HepG2 (cell line): Measurements from ENCODE around the gene TACC3. TPM values are rescaled to one million over a fixed set of nuclear protein-coding genes. Genes with fewer than 3 reads are reported as not detected.

Experiments used
- ADNP ChIP-seq: sonication (generic); formaldehyde crosslinking; IDR thresholded peaks from 2 replicates; pipeline ENCODE4 v1.4.0; 2020; ENCODE audit warnings: missing genetic modification reagents
- BRD4 ChIP-seq: sonication (generic); formaldehyde crosslinking; IDR thresholded peaks from 2 replicates; pipeline ENCODE4 v1.4.0; 2020; ENCODE audit warnings: missing genetic modification reagents
- EP300 ChIP-seq, 3 experiments: sonication (generic) in 1 of 3; formaldehyde crosslinking in 1 of 3; IDR thresholded peaks; 2 replicates each; pipeline versions ENCODE4 v1.5.1 to v1.6.1; 2011 to 2020; ENCODE audit warnings: low read depth in 2 of 3, low read length in 2 of 3, borderline replicate concordance in 1 of 3, improper control_type of control experiment in 1 of 3, mild to moderate bottlenecking in 1 of 3, missing genetic modification reagents in 1 of 3, moderate library complexity in 1 of 3
- ETV5 ChIP-seq: IDR thresholded peaks from 2 replicates; pipeline ENCODE4 v1.6.1; 2018; ENCODE audit warnings: missing biosample characterization, missing genetic modification reagents, inconsistent platforms, borderline replicate concordance
- GABPB1 ChIP-seq: IDR thresholded peaks from 2 replicates; pipeline ENCODE4 v1.6.1; 2016; ENCODE audit warnings: mild to moderate bottlenecking, missing genetic modification reagents, moderate library complexity, missing compliant biosample characterization
- JUN ChIP-seq: sonication (generic); formaldehyde crosslinking; IDR thresholded peaks from 2 replicates; pipeline ENCODE4 v1.4.0; 2020; ENCODE audit warnings: mild to moderate bottlenecking, missing genetic modification reagents
- MATR3 ChIP-seq: sonication (generic); formaldehyde crosslinking; IDR thresholded peaks from 2 replicates; pipeline ENCODE4 v1.4.0; 2020; ENCODE audit warnings: missing genetic modification reagents
- MYNN ChIP-seq: sonication (generic); formaldehyde crosslinking; IDR thresholded peaks from 2 replicates; pipeline ENCODE4 v1.4.0; 2020; ENCODE audit warnings: mild to moderate bottlenecking, low read depth, missing genetic modification reagents
- NFIC ChIP-seq: IDR thresholded peaks from 2 replicates; pipeline ENCODE4 v1.6.1; 2012; ENCODE audit warnings: mild to moderate bottlenecking, low read length, inconsistent platforms
- TAF1 ChIP-seq: sonication (generic); formaldehyde crosslinking; IDR thresholded peaks from 2 replicates; pipeline ENCODE4 v1.4.0; 2020; ENCODE audit warnings: missing genetic modification reagents
- ZFX ChIP-seq: sonication (generic); formaldehyde crosslinking; IDR thresholded peaks from 2 replicates; pipeline ENCODE4 v1.4.0; 2020; ENCODE audit warnings: mild to moderate bottlenecking, low read depth, missing genetic modification reagents, moderate library complexity
- ZNF230 ChIP-seq: sonication (generic); formaldehyde crosslinking; IDR thresholded peaks from 2 replicates; pipeline ENCODE4 v1.4.0; 2020; ENCODE audit warnings: mild to moderate bottlenecking, missing genetic modification reagents
- ZNF235 ChIP-seq: sonication (generic); formaldehyde crosslinking; IDR thresholded peaks from 2 replicates; pipeline ENCODE4 v1.8.1; 2023; ENCODE audit warnings: mild to moderate bottlenecking, missing genetic modification reagents, borderline replicate concordance
- ZNF569 ChIP-seq: sonication (generic); formaldehyde crosslinking; IDR thresholded peaks from 2 replicates; pipeline ENCODE4 v1.5.0; 2020; ENCODE audit warnings: mild to moderate bottlenecking, missing genetic modification reagents, moderate library complexity, borderline replicate concordance
- ZNF572 ChIP-seq: sonication (generic); formaldehyde crosslinking; IDR thresholded peaks from 2 replicates; pipeline ENCODE4 v1.5.1; 2020; ENCODE audit warnings: mild to moderate bottlenecking, missing genetic modification reagents
- ZNF577 ChIP-seq: sonication (generic); formaldehyde crosslinking; IDR thresholded peaks from 2 replicates; pipeline ENCODE4 v1.4.0; 2020; ENCODE audit warnings: mild to moderate bottlenecking, low read depth, missing genetic modification reagents, borderline replicate concordance
- ZNF746 ChIP-seq: sonication (generic); formaldehyde crosslinking; IDR thresholded peaks from 2 replicates; pipeline ENCODE4 v1.8.0; 2022; ENCODE audit warnings: mild to moderate bottlenecking, missing genetic modification reagents
- ZNF776 ChIP-seq: sonication (generic); formaldehyde crosslinking; IDR thresholded peaks from 2 replicates; pipeline ENCODE4 v1.4.0; 2020; ENCODE audit warnings: mild to moderate bottlenecking, missing genetic modification reagents
- ZSCAN21 ChIP-seq: sonication (generic); formaldehyde crosslinking; IDR thresholded peaks from 2 replicates; pipeline ENCODE4 v1.8.0; 2022; ENCODE audit warnings: mild to moderate bottlenecking, missing genetic modification reagents, moderate library complexity, borderline replicate concordance
- polyA plus RNA-seq, 8 experiments: library from polyadenylated mRNA; depleted of rRNA in 3 of 8; stranded (reverse) in 7 of 8; unstranded in 1 of 8; fragments of >200 nt; fragmentation: Illumina TruSeq in 4 of 8; extraction: Trizol in 4 of 8; gene quantifications; 2 replicates each; pipeline versions ENCODE4 v1.2.1 to v1.2.3, GENCODE V29; 2011 to 2016; ENCODE audit warnings: low read depth in 4 of 8, missing spikeins in 1 of 8, mixed read lengths in 1 of 8; ENCODE audit not compliant: insufficient read depth in 1 of 8
- total RNA-seq, 5 experiments: library from RNA; depleted of rRNA; stranded (reverse); fragments of >200 nt; fragmentation: Illumina TruSeq; extraction: Trizol; gene quantifications; 2 replicates each; pipeline ENCODE4 v1.2.3, GENCODE V29; 2016; ENCODE audit warnings: low read depth in 1 of 5
- TF ChIP-seq, protein P1 (sequence below): sonication (generic); formaldehyde crosslinking; IDR thresholded peaks from 2 replicates; pipeline ENCODE4 v1.4.0; 2020; ENCODE audit warnings: missing genetic modification reagents
- TF ChIP-seq, protein P2 (sequence below): sonication (generic); formaldehyde crosslinking; conservative IDR thresholded peaks from 2 replicates; pipeline ENCODE4 v1.4.0; 2020; ENCODE audit warnings: mild to moderate bottlenecking, missing genetic modification reagents, moderate library complexity
- TF ChIP-seq, protein P3 (sequence below): IDR thresholded peaks from 2 replicates; pipeline ENCODE4 v1.6.1; 2016; ENCODE audit warnings: missing genetic modification reagents, missing compliant biosample characterization

Gene TACC3
- total and polyA plus RNA-seq, 2 of the 13 experiments (the other 11 are each of a cell fraction or from before 2014, with no cell fraction given): 20.3 to 21.2 TPM

DNA sequence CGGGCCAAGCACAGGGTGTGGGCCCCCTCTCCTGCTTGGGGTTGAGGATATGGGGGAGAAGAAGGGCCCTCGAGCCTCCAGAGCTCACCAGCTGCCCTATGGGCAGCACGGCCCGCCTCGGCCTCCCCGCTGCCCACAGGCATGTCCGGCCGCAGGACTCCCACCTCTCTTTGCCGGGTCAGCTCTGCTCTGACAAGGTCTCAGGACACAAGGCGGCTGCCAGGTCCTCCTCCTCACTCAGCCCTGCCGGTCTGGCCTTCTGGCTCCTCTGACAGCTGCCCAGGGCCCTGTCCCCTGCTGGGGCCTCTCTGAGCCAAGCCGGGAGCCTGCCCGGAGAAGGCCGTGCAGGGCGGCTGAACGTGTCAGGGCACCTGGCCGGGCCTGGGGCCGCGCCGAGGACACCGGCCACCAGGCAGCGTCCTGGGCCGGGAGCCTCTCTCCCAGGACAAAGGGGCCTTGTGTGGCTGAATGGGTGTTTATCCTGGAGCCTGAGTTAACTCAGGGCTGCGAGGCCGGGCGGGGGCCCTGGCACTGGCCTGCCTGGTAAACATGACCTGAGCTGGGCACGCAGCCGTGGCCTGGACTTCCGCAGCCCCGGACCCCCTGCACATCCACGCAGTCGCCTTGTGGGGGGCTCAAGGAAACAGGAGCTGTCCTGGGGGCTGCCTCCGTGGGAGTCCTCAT, 25.7 kb downstream of the TACC3 start (continued):
- TF ChIP-seq, protein P1, sequence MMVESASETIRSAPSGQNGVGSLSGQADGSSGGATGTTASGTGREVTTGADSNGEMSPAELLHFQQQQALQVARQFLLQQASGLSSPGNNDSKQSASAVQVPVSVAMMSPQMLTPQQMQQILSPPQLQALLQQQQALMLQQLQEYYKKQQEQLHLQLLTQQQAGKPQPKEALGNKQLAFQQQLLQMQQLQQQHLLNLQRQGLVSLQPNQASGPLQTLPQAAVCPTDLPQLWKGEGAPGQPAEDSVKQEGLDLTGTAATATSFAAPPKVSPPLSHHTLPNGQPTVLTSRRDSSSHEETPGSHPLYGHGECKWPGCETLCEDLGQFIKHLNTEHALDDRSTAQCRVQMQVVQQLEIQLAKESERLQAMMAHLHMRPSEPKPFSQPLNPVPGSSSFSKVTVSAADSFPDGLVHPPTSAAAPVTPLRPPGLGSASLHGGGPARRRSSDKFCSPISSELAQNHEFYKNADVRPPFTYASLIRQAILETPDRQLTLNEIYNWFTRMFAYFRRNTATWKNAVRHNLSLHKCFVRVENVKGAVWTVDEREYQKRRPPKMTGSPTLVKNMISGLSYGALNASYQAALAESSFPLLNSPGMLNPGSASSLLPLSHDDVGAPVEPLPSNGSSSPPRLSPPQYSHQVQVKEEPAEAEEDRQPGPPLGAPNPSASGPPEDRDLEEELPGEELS (CRISPR knock-in tag): peak; percentile 78
- no peak for TF ChIP-seq ZNF577 (CRISPR knock-in tag)
- TF ChIP-seq ZNF235 (CRISPR knock-in tag): 0 out of 2 replicates have a peak, but pooled peaks have one; percentile 23
- no peak for TF ChIP-seq ZNF572 (CRISPR knock-in tag)
- peak; percentile 60 for TF ChIP-seq ZSCAN21 (CRISPR knock-in tag)
- TF ChIP-seq ETV5: peak; percentile 38; the same call in 1 of the 2 replicates
- TF ChIP-seq ZNF776 (CRISPR knock-in tag): peak; percentile 77
- TF ChIP-seq EP300 (IDR thresholded peaks at IDR 0.05; ENCODE audit: low read depth in 2 of 2, low read length in 2 of 2): peak in 1 of 2 experiments; percentile 42; a peak in 2 of 4 replicates
- TF ChIP-seq EP300 (CRISPR knock-in tag; IDR thresholded peaks at IDR 0.05; ENCODE audit: borderline replicate concordance): no peak
- no peak for TF ChIP-seq MATR3 (CRISPR knock-in tag)
- TF ChIP-seq, protein P2, sequence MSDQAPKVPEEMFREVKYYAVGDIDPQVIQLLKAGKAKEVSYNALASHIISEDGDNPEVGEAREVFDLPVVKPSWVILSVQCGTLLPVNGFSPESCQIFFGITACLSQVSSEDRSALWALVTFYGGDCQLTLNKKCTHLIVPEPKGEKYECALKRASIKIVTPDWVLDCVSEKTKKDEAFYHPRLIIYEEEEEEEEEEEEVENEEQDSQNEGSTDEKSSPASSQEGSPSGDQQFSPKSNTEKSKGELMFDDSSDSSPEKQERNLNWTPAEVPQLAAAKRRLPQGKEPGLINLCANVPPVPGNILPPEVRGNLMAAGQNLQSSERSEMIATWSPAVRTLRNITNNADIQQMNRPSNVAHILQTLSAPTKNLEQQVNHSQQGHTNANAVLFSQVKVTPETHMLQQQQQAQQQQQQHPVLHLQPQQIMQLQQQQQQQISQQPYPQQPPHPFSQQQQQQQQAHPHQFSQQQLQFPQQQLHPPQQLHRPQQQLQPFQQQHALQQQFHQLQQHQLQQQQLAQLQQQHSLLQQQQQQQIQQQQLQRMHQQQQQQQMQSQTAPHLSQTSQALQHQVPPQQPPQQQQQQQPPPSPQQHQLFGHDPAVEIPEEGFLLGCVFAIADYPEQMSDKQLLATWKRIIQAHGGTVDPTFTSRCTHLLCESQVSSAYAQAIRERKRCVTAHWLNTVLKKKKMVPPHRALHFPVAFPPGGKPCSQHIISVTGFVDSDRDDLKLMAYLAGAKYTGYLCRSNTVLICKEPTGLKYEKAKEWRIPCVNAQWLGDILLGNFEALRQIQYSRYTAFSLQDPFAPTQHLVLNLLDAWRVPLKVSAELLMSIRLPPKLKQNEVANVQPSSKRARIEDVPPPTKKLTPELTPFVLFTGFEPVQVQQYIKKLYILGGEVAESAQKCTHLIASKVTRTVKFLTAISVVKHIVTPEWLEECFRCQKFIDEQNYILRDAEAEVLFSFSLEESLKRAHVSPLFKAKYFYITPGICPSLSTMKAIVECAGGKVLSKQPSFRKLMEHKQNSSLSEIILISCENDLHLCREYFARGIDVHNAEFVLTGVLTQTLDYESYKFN (CRISPR knock-in tag): peak; percentile 86
- TF ChIP-seq JUN (CRISPR knock-in tag): no peak
- peak; percentile 98 for TF ChIP-seq ZFX (CRISPR knock-in tag)
- TF ChIP-seq BRD4 (CRISPR knock-in tag): peak; percentile 36; the same call in 1 of the 2 replicates
- no peak for TF ChIP-seq MYNN (CRISPR knock-in tag)
- TF ChIP-seq, protein P3, sequence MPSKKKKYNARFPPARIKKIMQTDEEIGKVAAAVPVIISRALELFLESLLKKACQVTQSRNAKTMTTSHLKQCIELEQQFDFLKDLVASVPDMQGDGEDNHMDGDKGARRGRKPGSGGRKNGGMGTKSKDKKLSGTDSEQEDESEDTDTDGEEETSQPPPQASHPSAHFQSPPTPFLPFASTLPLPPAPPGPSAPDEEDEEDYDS (CRISPR knock-in tag): peak; percentile 31; the same call in 1 of the 2 replicates
- peak; percentile 65; the same call in 1 of the 2 replicates for TF ChIP-seq GABPB1
- TF ChIP-seq TAF1: peak; percentile 50; the same call in 1 of the 2 replicates
- no peak for TF ChIP-seq ZNF569 (CRISPR knock-in tag)
- peak; percentile 45 for TF ChIP-seq ZNF230 (CRISPR knock-in tag)
- peak; percentile 61; the same call in 1 of the 2 replicates for TF ChIP-seq ZNF746 (CRISPR knock-in tag)
- no peak for TF ChIP-seq ADNP (CRISPR knock-in tag)
- no peak for TF ChIP-seq NFIC
